ENCODE results near the gene GART. TPM values are rescaled to one million over a fixed set of nuclear protein-coding genes. Genes with fewer than 3 reads are reported as not detected.

The GART gene
- total RNA-seq, 1 donor from 2014 or later: 58.2 TPM

DNA sequence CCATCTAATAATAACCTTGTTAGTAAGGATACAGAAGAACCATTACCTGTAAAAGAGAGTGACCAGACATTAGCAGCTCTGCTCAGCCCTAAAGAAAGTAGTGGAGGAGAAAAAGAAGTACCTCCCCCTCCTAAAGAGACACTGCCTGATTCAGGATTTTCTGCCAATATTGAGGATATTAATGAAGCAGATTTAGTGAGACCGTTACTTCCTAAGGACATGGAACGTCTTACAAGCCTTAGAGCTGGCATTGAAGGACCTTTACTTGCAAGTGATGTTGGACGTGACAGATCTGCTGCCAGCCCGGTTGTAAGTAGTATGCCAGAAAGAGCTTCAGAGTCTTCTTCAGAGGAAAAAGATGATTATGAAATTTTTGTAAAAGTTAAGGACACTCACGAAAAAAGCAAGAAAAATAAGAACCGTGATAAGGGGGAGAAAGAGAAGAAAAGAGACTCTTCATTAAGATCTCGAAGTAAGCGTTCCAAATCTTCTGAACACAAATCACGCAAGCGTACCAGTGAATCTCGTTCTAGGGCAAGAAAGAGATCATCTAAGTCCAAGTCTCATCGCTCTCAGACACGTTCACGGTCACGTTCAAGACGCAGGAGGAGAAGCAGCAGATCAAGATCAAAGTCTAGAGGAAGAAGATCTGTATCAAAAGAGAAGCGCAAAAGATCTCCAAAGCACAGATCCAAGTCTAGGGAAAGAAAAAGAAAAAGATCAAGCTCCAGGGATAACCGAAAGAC is 12.5 kb upstream of the GART start:
- Mint-ChIP-seq H3K4me1 (ENCODE audit: low read depth) (peaks cover 23% of the 10 kb centered on the region), H3K27ac (ENCODE audit: unreplicated experiment) (peak overlapping the region; percentile 25), H3K4me3 (ENCODE audit: unreplicated experiment) (no peak overlapping the region), H3K9me3 (ENCODE audit: low read depth) (no peaks in the 10 kb centered on the region), H3K27me3 (ENCODE audit: low read depth) (no peaks in the 10 kb centered on the region), H3K36me3 (ENCODE audit: low read depth) (peaks cover 51% of the 10 kb centered on the region)
- TF ChIP-seq, protein P1, sequence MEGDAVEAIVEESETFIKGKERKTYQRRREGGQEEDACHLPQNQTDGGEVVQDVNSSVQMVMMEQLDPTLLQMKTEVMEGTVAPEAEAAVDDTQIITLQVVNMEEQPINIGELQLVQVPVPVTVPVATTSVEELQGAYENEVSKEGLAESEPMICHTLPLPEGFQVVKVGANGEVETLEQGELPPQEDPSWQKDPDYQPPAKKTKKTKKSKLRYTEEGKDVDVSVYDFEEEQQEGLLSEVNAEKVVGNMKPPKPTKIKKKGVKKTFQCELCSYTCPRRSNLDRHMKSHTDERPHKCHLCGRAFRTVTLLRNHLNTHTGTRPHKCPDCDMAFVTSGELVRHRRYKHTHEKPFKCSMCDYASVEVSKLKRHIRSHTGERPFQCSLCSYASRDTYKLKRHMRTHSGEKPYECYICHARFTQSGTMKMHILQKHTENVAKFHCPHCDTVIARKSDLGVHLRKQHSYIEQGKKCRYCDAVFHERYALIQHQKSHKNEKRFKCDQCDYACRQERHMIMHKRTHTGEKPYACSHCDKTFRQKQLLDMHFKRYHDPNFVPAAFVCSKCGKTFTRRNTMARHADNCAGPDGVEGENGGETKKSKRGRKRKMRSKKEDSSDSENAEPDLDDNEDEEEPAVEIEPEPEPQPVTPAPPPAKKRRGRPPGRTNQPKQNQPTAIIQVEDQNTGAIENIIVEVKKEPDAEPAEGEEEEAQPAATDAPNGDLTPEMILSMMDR (IDR thresholded peaks at IDR 0.05): no peak
- no peak for DNase-seq (ENCODE audit: low spot score)

DNA sequence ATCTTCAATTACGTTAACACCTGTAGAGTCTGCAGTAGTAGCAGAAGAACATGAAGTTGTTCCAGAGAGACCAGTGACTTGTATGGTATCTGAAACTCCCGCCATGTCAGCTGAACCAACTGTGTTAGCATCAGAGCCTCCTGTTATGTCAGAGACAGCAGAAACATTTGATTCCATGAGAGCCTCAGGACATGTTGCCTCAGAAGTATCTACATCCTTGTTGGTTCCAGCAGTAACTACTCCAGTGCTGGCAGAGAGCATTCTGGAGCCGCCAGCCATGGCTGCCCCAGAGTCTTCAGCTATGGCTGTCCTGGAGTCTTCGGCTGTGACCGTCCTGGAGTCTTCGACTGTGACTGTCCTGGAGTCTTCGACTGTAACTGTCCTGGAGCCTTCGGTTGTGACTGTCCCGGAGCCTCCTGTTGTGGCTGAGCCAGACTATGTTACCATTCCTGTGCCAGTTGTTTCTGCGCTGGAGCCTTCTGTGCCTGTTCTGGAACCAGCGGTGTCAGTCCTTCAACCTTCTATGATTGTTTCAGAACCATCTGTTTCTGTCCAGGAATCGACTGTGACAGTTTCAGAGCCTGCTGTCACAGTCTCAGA is 11.2 kb upstream of the GART start:
- H3K36me3 Mint-ChIP-seq (ENCODE audit: low read depth): peaks cover 45% of the 10 kb centered on the region
- peaks cover 23% of the 10 kb centered on the region for H3K4me1 Mint-ChIP-seq (ENCODE audit: low read depth)
- H3K9me3 Mint-ChIP-seq (ENCODE audit: low read depth): no peaks in the 10 kb centered on the region
- H3K27me3 Mint-ChIP-seq (ENCODE audit: low read depth): no peaks in the 10 kb centered on the region
- H3K27ac Mint-ChIP-seq (ENCODE audit: unreplicated experiment): peak overlapping the region; percentile 22
- no peak overlapping the region for H3K4me3 Mint-ChIP-seq (ENCODE audit: unreplicated experiment)
- no peak for DNase-seq (ENCODE audit: low spot score)
- TF ChIP-seq, protein P1 (IDR thresholded peaks at IDR 0.05): no peak

DNA sequence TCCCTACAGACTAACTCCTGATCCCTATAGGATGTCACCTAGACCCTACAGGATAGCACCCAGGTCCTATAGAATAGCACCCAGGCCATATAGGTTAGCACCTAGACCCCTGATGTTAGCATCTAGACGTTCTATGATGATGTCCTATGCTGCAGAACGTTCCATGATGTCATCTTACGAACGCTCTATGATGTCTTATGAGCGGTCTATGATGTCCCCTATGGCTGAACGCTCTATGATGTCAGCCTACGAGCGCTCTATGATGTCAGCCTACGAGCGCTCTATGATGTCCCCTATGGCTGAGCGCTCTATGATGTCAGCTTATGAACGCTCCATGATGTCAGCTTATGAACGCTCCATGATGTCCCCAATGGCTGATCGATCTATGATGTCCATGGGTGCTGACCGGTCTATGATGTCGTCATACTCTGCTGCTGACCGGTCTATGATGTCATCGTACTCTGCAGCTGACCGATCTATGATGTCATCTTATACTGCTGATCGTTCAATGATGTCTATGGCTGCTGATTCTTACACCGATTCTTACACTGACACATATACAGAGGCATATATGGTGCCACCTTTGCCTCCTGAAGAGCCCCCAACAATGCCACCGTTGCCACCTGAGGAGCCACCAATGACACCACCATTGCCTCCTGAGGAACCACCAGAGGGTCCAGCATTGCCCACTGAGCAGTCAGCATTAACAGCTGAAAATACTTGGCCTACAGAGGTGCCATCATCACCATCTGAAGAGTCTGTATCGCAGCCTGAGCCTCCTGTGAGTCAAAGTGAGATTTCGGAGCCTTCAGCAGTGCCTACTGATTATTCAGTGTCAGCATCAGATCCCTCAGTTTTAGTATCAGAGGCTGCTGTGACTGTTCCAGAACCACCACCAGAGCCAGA is 10.4 kb upstream of the GART start:
- Mint-ChIP-seq H3K4me1 (ENCODE audit: low read depth) (peaks cover 23% of the 10 kb centered on the region), H3K36me3 (ENCODE audit: low read depth) (peaks cover 41% of the 10 kb centered on the region), H3K9me3 (ENCODE audit: low read depth) (no peaks in the 10 kb centered on the region), H3K27me3 (ENCODE audit: low read depth) (no peaks in the 10 kb centered on the region), H3K4me3 (ENCODE audit: unreplicated experiment) (no peak overlapping the region), H3K27ac (ENCODE audit: unreplicated experiment) (peak overlapping the region; percentile 22)
- TF ChIP-seq, protein P1 (IDR thresholded peaks at IDR 0.05): no peak
- DNase-seq (ENCODE audit: low spot score): no peak

DNA sequence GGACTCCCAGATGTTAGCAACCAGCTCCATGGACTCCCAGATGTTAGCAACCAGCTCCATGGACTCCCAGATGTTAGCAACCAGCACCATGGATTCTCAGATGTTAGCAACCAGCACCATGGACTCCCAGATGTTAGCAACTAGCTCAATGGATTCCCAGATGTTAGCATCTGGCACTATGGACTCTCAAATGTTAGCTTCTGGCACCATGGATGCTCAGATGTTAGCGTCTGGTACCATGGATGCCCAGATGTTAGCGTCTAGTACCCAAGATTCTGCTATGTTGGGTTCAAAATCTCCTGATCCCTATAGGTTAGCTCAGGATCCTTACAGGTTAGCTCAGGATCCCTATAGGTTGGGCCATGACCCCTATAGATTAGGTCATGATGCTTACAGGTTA is 9.7 kb upstream of the GART start:
- Mint-ChIP-seq H3K27me3 (ENCODE audit: low read depth) (no peaks in the 10 kb centered on the region), H3K4me3 (ENCODE audit: unreplicated experiment) (no peak overlapping the region), H3K9me3 (ENCODE audit: low read depth) (no peaks in the 10 kb centered on the region), H3K36me3 (ENCODE audit: low read depth) (peaks cover 40% of the 10 kb centered on the region), H3K4me1 (ENCODE audit: low read depth) (peaks cover 22% of the 10 kb centered on the region), H3K27ac (ENCODE audit: unreplicated experiment) (no peak overlapping the region)
- DNase-seq (ENCODE audit: low spot score): no peak
- TF ChIP-seq, protein P1 (IDR thresholded peaks at IDR 0.05): no peak

Data from chondrocyte (in vitro differentiated cells).